ENCODE results near the gene FBXO21. TPM values are rescaled to one million over a fixed set of nuclear protein-coding genes. Genes with fewer than 3 reads are reported as not detected.
A peak's percentile ranks its signal among the peaks of the same experiment; 100 is the strongest.

FBXO21 gene
- total and polyA plus RNA-seq, 2 of the 4 experiments (the other 2 are of a cell fraction): 43.6 to 56.6 TPM

- no TSS peak for BruUV-seq (replicated peaks)
- no peaks in the 10 kb centered on the region for H3K79me1 ChIP-seq (ENCODE audit: low read depth in 1 of 2, low read length in 2 of 2)
- no peaks in the 10 kb centered on the region for H4K20me1 ChIP-seq (ENCODE audit: insufficient read depth, low read length)
- H3K4me1 ChIP-seq (ENCODE audit: control insufficient read depth, insufficient read depth, low read length): no peaks in the 10 kb centered on the region; the same call in 1 of the 2 replicates
- H3K14ac ChIP-seq (replicated peaks; ENCODE audit: low read depth, low read length): no peak overlapping the region
- H4K8ac ChIP-seq (ENCODE audit: low read depth in 2 of 2, low read length in 2 of 2): no peak overlapping the region
- no peaks in the 10 kb centered on the region for H3K36me3 ChIP-seq (ENCODE audit: control insufficient read depth, insufficient read depth, low read length)
- ATAC-seq (ENCODE audit: low read depth) (no peak), DNase-seq (no peak)
- H3K56ac ChIP-seq (ENCODE audit: extremely low read depth, insufficient read depth, low read length): no peak overlapping the region
- H2BK15ac ChIP-seq (ENCODE audit: low read depth, low read length): no peak overlapping the region
- H3K23ac ChIP-seq (ENCODE audit: low read depth, low read length): 0 out of 2 replicates have a peak overlapping the region, but pooled peaks have one; percentile 38
- no peak overlapping the region for H2AK5ac ChIP-seq (ENCODE audit: low read depth, low read length)
- no peak overlapping the region for H3K4ac ChIP-seq (ENCODE audit: low read depth, low read length)
- no peaks in the 10 kb centered on the region for H3K9me3 ChIP-seq (ENCODE audit: control insufficient read depth, insufficient read depth, low read length)
- dilution Hi-C loops (cut with HindIII; ENCODE audit: low sequenced_read_pairs, unreplicated experiment): no loop called here
- no peak overlapping the region for H2AK9ac ChIP-seq (replicated peaks; ENCODE audit: low read depth, low read length, poor library complexity)
- WGBS, 2 experiments (ENCODE audit: extremely low coverage in 2 of 2, insufficient read length in 1 of 2): no CpG with 5 or more reads among the region's 8 CpGs
- no peak overlapping the region for H2BK5ac ChIP-seq (ENCODE audit: low read depth, low read length, poor library complexity, severe bottlenecking)
- in situ Hi-C loops (cut with MboI; ENCODE audit: low sequenced_read_pairs): no loop called here
- H3K18ac ChIP-seq (ENCODE audit: low read depth, low read length): no peak overlapping the region
- no peak overlapping the region for H2AFZ ChIP-seq (replicated peaks; ENCODE audit: low read length, poor library complexity)
- H2BK120ac ChIP-seq (ENCODE audit: low read depth, low read length): no peak overlapping the region
- no peak overlapping the region for H2BK20ac ChIP-seq (ENCODE audit: low read depth, low read length)
- H3K9ac ChIP-seq (ENCODE audit: low read depth, low read length): no peak overlapping the region
- H3K9me1 ChIP-seq (ENCODE audit: insufficient read depth, low read length): no peaks in the 10 kb centered on the region
- no peak overlapping the region for H3K27ac ChIP-seq (ENCODE audit: insufficient read depth, low read length)
- no peak overlapping the region for H4K5ac ChIP-seq (ENCODE audit: low read depth, low read length)
- H3K27me3 ChIP-seq (ENCODE audit: control insufficient read depth, insufficient read depth, low read length): peaks cover 58% of the 10 kb centered on the region
- H3K4me2 ChIP-seq (ENCODE audit: low read depth, low read length): no peak overlapping the region
- no peak overlapping the region for H3K4me3 ChIP-seq (ENCODE audit: insufficient read depth, low read depth, low read length)
- POLR2A ChIA-PET (ENCODE audit: unreplicated experiment): no interaction called here
- CTCF ChIA-PET: no interaction called here
- H4K91ac ChIP-seq (ENCODE audit: insufficient read depth, low read depth, low read length): no peak overlapping the region
- intact Hi-C loops (cut with micrococcal nuclease): no loop called here
- TF ChIP-seq CTCF (conservative IDR thresholded peaks at IDR 0.05; ENCODE audit: low read depth, low read length) (no peak), USF2 (IDR thresholded peaks at IDR 0.05; ENCODE audit: low read depth, low read length) (no peak), MAFK (IDR thresholded peaks at IDR 0.05; ENCODE audit: low read depth, low read length) (no peak), RFX5 (IDR thresholded peaks at IDR 0.05; ENCODE audit: low read depth, low read length) (no peak), SMC3 (IDR thresholded peaks at IDR 0.05; ENCODE audit: low read depth, low read length) (no peak), FOS (IDR thresholded peaks at IDR 0.05; ENCODE audit: low read depth, low read length) (no peak), RCOR1 (IDR thresholded peaks at IDR 0.05; ENCODE audit: insufficient replicate concordance, low read length) (no peak)
Measured at GRCh38 chr12:117100851-117101673, 89.2 kb downstream of the FBXO21 start.
